HG03469 (cell line): Measurements from ENCODE around the gene IQCH.

Experiments used
- ATAC-seq: cut with Tn5 transposase; IDR thresholded peaks from one replicate; pipeline ENCODE4 v1.9.1; 2021; ENCODE audit warnings: mild to moderate bottlenecking, moderate library complexity, moderate number of reproducible peaks; ENCODE audit not compliant: unreplicated experiment

Gene IQCH

GRCh38 chr15:67479781-67480505 lies 225.4 kb downstream of the IQCH start:
- ATAC-seq = no peak

GRCh38 chr15:67480741-67481140 lies 226.2 kb downstream of the IQCH start:
- ATAC-seq = no peak

GRCh38 chr15:67481680-67482079 lies 227.1 kb downstream of the IQCH start:
- ATAC-seq = no peak

- ATAC-seq = no peak
Measured at GRCh38 chr15:67495585-67495984, 241.0 kb downstream of the IQCH start.

- no peak for ATAC-seq
Measured at GRCh38 chr15:67501177-67501835, 246.7 kb downstream of the IQCH start.

GRCh38 chr15:67501836-67502461 lies 247.4 kb downstream of the IQCH start:
- ATAC-seq = no peak

- ATAC-seq = no peak
Measured at GRCh38 chr15:67504056-67504455, 249.5 kb downstream of the IQCH start.

- ATAC-seq = no peak
Measured at GRCh38 chr15:67504796-67505195, 250.2 kb downstream of the IQCH start.

GRCh38 chr15:67505675-67506572 lies 251.3 kb downstream of the IQCH start:
- ATAC-seq = no peak

GRCh38 chr15:67506775-67507747 lies 252.5 kb downstream of the IQCH start:
- no peak for ATAC-seq

- ATAC-seq = no peak
Measured at GRCh38 chr15:67508407-67508806, 253.8 kb downstream of the IQCH start.

- ATAC-seq = no peak
Measured at GRCh38 chr15:67509918-67510317, 255.3 kb downstream of the IQCH start.

GRCh38 chr15:67510597-67511190 lies 256.1 kb downstream of the IQCH start:
- ATAC-seq = no peak

GRCh38 chr15:67511606-67512005 lies 257.0 kb downstream of the IQCH start:
- ATAC-seq = no peak

GRCh38 chr15:67512140-67512539 lies 257.6 kb downstream of the IQCH start:
- ATAC-seq = no peak

- no peak for ATAC-seq
Measured at GRCh38 chr15:67512933-67513714, 258.5 kb downstream of the IQCH start.

GRCh38 chr15:67515090-67515489 lies 260.5 kb downstream of the IQCH start:
- ATAC-seq = no peak

- no peak for ATAC-seq
Measured at GRCh38 chr15:67515557-67515956, 261.0 kb downstream of the IQCH start.
